Right ventricle myocardium inferior (tissue), 1 donor: ENCODE data around the gene PTPN6. TPM values are rescaled to one million over a fixed set of nuclear protein-coding genes. Genes with fewer than 3 reads are reported as not detected.

Source experiments
- ATAC-seq: fragments of 200-7000 bp; cut with Tn5 transposase; one replicate; pipeline ENCODE4 v1.9.1; 2020; ENCODE audit warnings: mild to moderate bottlenecking, moderate library complexity
- DNase-seq: peaks from one replicate; pipeline ENCODE4 v3.0.0; 2021; ENCODE audit errors: missing footprints
- intact Hi-C: fragments of 100-400 bp; cut with DNase I; formaldehyde crosslinking; loops from one replicate; pipeline ENCODE4 v1.11.0; 2022
- total RNA-seq: library from RNA; stranded (reverse); fragmentation: NEBNext Ultra II Directional; extraction: Animal tissue kit (Norgen Biotek cat#: 25700); gene quantifications from one replicate; pipeline ENCODE4 v1.2.1, GENCODE V29; 2021
- donor health status: DM: no; HTN: yes; CAD: no; lungs with severe emphysema.

Gene PTPN6
- total RNA-seq, 1 donor from 2014 or later, result 9.1 TPM

DNA sequence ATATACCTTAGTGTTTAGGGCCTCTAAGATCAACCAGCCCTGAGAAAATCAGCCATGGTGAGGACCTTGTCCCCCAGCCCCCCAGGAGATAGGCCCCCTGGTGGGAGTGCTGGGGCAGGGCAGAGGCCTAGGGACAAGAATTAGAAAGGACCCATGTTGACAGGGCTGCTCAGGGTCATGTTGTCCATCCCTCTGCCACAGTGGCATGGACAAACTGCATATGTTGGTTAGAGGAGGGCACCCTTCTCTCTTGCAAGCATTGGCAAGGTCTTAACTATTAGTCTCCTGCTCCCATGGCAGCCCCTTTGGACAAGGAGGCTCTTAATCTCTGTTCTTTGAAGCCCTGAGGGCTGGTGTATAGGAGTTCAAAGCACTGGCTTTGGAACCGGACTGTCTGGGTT, 755 bp upstream of the PTPN6 start:
- intact Hi-C loops, result no loop called here
- DNase-seq (peak; percentile 22), ATAC-seq (no peak)

DNA sequence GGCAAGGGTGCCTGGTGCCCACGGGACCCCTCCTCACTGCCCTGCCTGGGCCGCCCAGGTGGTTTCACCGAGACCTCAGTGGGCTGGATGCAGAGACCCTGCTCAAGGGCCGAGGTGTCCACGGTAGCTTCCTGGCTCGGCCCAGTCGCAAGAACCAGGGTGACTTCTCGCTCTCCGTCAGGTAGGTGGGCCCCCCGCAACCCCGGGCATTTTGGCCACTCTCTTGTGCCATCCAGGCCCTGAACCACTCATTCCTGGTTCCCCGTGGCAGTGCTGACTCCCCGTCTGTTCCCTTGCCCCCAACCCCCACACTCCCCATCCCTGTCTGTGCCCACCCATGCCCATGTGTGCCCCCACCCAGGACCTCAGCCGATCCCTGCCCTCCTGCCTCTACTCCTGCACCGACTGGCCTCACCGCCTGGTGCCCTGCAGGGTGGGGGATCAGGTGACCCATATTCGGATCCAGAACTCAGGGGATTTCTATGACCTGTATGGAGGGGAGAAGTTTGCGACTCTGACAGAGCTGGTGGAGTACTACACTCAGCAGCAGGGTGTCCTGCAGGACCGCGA, 480 bp downstream of the PTPN6 start:
- DNase-seq, result peak; percentile 39
- intact Hi-C loops, result no loop called here

GRCh38 chr12:6952121-6952862, 1.1 kb downstream of the PTPN6 start:
- no peak for ATAC-seq
- intact Hi-C loops, result no loop called here
- peak; percentile 65 for DNase-seq

More for the DNA sequence above, 480 bp downstream of the PTPN6 start:
- no peak for ATAC-seq

GRCh38 chr12:6952863-6953441, 1.8 kb downstream of the PTPN6 start:
- intact Hi-C loops, result no loop called here
- no peak for ATAC-seq
- DNase-seq, result peak; percentile 31

DNA sequence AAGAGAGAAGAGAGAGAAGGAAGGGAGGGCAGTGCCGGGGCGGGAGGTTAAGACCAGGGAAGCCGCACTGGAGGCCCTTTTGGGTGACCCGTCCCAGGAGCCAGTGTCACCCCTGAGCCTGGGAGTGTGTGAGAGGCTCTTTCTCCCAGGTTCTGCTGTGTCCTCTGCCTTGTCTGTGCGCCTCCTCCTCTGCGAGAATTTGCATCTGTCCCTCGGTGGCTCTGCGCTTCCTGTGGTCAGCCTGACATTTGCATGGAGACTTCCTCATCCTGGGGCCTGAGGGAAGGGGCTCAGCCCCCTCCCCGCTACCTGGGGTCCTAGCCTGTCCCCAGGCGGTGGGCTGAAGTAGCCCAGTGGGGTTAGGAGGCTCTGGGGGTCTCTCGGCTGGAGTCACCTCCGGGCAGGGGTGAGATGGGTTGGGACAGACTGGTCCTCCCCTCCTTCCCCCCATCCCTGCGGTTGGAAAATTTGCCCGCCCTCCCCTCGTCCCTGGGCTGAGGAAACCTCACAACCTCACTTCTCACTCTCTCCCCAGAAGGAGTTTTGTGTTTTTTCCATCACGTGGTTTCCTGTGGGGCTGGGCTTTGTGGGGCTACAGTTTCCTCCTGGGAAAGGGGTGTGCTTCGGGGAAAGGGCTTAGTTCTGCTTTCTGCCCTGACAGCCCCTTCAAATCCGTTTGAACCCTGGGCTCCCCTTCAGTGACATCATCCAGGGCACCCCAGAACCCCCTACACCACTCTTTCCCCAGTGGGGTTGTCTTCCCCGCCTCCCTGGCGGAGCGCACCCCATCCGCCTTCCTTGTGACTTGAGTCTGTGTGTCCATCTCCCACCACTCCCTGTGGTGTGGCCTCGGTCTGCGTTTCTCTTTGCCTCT, 2.5 kb downstream of the PTPN6 start:
- intact Hi-C loops, result no loop called here
- peak; percentile 84 for DNase-seq
- ATAC-seq, result peak; percentile 58

DNA sequence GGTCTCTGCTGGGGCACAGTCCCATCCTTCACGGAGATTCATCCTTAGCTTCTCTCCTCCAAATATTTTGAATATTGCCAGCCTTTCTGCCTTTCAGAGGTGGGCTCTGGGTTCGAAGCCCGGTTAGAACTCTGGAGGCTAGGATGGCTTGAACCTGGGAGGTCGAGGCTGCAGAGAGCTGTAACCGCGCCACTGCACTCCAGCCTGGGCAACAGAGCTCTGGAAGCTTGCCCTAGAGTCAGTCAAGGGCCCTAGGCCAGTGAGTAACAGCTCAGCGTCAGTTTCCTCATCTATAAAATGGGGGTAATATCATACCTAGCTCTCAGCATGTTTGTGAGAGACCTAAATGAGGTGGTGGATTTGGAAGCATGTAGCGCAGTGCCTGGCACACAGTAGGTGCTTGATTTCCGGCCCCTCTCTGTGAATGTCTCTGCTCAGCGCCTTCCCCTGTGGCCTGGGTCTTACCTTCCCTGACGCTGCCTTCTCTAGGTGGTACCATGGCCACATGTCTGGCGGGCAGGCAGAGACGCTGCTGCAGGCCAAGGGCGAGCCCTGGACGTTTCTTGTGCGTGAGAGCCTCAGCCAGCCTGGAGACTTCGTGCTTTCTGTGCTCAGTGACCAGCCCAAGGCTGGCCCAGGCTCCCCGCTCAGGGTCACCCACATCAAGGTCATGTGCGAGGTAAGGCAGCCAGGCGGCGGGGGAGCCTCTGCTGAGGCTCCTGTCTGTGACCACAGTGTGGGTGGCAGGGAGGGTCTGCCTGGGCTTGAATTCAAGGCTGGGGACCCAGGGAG, 3.4 kb downstream of the PTPN6 start:
- ATAC-seq (no peak), DNase-seq (peak; percentile 37)
- intact Hi-C loops, result no loop called here

- intact Hi-C loops, result no loop called here
- ATAC-seq, result no peak
- peak; percentile 34 for DNase-seq
These were observed 4.2 kb downstream of the PTPN6 start for GRCh38 chr12:6955108-6956020.

DNA sequence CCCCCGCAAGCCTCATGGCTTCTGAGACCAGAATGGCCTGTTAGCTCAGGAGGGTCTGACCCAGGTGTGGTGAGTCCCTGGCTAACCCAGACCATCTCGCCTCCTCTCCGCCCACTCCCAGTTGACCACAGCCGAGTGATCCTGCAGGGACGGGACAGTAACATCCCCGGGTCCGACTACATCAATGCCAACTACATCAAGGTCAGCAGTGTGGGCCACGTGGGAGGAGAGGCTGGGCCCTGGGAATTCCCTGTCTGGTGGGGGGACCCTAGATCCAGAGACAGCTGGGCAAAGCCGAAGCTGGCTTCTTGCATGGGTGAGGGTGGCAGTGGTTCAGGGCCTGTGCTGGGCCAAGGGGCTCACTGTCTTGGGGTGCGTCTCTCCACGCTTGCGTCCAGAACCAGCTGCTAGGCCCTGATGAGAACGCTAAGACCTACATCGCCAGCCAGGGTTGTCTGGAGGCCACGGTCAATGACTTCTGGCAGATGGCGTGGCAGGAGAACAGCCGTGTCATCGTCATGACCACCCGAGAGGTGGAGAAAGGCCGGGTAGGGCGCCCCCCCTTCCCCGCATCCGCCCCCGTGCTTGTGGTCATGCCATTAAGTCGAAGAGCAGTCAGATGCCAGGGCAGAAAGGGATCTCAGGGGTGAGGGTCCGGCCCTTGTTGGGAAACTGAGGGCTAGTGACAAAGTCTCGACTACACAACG, 5.0 kb downstream of the PTPN6 start:
- intact Hi-C loops, result no loop called here
- DNase-seq (peak; percentile 42), ATAC-seq (no peak)

DNA sequence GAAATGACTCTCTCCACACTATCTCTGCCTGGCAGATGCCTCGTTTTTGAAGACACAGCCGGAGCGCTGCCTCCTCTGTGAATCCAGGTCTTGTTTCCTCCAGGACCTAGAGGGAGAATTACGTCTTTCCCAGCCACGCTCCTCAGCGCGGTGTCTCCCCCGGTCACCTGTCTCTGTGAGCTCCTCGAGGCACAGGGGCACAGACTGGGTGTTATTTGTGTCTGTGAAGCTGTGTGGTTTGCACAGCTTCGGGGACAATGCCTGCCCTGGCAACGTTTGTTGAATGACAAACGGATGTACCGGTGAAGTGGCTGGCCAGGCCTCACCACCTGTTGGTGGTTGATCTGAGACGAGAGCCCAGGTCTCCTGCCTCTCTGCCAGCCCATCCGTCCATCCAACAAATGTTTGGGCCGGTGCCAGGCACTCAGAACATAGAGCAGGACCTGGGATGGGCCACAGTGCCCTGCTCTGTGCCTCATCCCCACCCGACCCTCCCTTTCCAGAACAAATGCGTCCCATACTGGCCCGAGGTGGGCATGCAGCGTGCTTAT, 6.1 kb downstream of the PTPN6 start:
- ATAC-seq (no peak), DNase-seq (peak; percentile 63)
- intact Hi-C loops, result no loop called here

- DNase-seq (peak; percentile 60), ATAC-seq (no peak)
- intact Hi-C loops, result no loop called here
These were observed 6.8 kb downstream of the PTPN6 start for GRCh38 chr12:6957741-6958608.

- intact Hi-C loops, result no loop called here
- ATAC-seq, result no peak
- no peak for DNase-seq
These were observed 7.5 kb downstream of the PTPN6 start for GRCh38 chr12:6958609-6959057.

DNA sequence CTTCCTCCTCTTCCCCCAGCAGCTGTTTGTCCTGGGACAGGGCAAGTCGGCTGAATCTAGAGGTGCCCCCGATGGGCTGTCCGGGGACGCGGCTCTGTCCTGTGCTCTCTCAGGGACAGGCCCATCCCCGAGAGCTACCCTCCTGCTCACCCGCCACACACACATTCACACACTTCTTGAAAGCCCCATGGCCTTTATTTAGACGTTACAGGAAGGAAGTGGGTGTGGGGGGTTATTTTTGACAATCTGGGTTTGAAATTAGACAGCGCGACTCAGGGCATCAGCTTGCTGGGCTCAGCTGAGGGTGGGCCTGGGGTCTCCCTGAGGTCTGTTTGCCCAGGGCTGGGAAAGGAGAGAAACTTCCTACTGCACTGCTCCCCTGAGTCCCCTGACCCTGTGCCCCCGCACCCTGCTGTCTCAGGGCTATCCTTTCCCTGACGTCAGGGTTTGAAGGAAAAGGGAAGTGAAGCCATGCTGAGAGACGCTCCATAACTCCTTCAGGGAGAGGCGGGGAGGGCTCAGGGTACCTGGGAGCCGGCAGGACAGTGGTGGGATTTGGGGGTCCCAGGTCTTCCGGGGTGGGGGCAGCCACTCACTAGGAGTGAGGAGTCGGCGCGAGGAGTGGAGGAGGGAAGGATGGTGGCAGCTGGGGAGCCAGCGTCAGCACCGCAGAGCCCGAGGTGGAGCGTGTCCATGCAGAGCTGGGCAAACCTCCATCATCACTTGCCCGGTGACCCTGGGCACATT, 8.1 kb downstream of the PTPN6 start:
- DNase-seq (peak; percentile 73), ATAC-seq (peak; percentile 18)
- intact Hi-C loops, result no loop called here

- peak; percentile 54 for DNase-seq
- intact Hi-C loops, result no loop called here
- ATAC-seq, result no peak
These were observed 8.8 kb downstream of the PTPN6 start for GRCh38 chr12:6959805-6960592.

GRCh38 chr12:6960593-6961277, 9.6 kb downstream of the PTPN6 start:
- peak; percentile 39 for DNase-seq
- intact Hi-C loops, result no loop called here
- ATAC-seq, result no peak
